HPDE6-E6E7 (cell line): ENCODE results near the gene PLXND1.

ENCODE experiments used
- DNase-seq: peaks from one replicate; pipeline ENCODE4 v3.0.0; 2011; ENCODE audit warnings: missing footprints; ENCODE audit errors: extremely low spot score

Gene PLXND1

DNA sequence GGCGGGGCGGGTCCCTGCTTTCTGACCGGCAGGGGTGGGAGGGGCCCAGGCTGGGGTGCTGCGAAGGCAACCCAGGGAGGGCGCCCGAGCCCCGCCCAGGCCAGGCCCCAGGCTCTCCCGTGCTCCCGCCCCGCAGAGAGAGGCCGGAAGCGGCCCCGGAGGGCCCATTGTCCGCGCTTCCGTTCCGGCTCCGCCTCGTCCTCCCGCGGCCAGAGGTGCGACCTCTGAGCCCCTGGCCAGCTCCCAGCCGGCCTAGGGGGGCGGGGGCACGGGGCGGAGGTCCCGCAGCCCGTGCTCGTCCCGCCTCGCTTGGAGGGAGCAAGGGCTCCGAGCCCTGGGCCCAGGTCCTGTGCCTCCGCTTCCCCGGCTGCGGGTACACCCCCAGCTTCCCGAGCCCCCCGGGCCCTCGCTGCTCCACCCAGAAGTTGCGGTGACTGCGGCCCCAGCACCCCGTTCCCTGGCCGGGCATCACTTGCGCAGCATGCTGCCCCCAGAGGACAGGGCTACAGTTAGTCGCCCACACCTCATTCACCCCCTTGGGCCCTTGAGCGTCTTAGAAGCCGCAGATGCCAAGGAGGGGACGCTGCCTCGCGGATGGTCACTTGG is 20.4 kb upstream of the PLXND1 start:
- DNase-seq: peak; percentile 88

GRCh38 chr3:129625072-129625874 is 18.8 kb upstream of the PLXND1 start:
- no peak for DNase-seq

DNA sequence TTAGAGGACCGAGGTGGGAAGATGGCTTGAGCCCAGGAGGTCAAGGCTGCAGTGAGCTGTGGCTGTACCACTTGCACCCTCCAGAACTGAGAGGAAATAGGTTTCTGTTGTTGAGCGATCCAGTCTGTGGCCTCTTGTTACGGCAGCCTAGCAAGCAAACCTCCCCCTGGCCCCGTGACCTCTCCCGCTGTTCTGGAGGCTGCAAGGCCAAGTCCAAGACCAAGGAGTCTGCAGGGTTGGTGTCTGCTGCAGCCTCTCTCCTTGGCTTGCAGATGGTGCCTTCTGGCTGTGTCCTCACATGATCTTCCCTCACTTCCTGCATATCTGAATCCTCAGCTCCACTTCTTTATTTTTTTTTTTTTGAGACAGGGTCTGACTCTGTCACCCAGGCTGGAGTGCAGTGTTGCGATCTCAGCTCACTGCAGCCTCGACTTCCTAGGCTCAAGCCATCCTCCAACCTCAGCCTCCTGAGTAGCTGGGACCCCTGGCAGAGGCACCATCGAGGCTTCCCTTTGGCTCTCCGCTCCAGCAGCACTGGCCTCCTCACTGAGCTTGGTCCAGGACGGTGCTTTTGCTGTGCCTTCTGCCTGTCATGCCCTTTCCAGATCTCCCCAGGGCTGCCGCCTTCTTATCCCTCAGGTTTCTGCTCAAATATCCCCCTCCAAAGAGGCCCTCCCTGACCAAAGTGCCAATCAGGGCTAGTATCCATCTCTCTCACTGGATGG is 18.0 kb upstream of the PLXND1 start:
- no peak for DNase-seq

DNA sequence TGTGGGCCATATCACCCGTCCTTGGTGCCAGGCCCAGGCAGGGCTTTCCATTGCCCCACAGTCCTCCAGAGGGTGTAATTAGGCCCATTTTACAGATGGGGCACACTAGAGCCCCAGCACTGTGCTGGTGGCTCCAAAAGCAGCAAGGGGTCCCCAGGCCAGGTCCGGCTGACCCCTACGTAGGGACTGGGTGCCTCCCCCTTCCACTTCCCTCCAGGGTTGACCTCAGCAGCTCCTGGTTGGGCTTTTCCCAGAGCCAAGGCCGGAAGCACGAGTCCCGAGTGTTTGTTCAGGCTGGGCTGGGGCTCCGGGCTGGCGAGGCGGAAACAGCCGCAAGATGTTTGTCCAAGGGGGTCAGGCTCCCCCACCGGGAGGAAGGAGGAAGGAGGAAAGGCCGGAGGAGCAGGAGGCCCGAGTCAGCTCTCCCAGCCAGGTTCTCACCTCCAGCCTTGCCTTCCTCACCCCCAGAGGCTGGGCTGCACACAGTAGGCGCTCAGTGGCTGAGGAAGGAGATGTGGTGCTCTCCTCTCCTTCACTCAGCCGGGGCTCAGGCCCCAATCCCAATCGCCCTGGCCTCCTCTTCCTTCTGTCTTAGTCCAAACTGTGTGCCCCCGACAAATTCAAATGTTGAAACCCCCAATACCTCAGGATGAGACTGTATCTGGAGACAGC is 17.1 kb upstream of the PLXND1 start:
- DNase-seq: no peak

- DNase-seq: no peak
Measured at GRCh38 chr3:129622933-129623332, 16.5 kb upstream of the PLXND1 start.

DNA sequence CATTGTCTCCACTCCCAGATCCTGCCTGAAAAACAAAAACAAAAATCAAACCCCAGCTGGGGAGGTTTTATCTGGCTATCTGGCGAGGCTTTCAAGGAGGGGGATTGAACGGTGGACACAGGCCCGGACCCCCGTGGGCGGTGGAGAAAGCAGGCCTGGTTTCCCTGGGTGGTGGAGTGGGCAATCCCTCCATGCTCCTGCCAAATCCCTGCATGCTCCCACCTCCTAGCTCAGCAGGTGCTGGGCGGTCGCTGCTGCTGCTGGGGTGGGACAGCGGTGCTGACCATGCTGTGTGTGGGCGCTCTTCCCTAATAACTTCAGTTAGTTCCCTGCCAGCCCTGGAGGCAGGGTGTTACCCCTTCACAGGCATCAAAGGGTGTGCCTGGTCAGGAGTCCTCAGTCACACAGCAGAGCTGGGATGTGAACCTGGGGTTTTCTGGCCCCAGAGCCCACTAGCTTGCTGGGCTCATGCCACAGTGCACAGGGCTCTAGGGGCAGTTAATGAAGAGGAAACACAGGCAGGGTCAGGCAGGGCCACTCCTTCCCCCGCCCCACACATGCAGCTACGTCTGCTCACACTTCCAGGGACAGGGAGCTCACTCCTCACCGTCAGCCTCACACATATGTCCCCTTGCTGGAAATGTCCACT is 15.9 kb upstream of the PLXND1 start:
- no peak for DNase-seq

GRCh38 chr3:129621626-129622225 is 15.2 kb upstream of the PLXND1 start:
- DNase-seq: no peak

- no peak for DNase-seq
Measured at GRCh38 chr3:129620828-129621559, 14.5 kb upstream of the PLXND1 start.

DNA sequence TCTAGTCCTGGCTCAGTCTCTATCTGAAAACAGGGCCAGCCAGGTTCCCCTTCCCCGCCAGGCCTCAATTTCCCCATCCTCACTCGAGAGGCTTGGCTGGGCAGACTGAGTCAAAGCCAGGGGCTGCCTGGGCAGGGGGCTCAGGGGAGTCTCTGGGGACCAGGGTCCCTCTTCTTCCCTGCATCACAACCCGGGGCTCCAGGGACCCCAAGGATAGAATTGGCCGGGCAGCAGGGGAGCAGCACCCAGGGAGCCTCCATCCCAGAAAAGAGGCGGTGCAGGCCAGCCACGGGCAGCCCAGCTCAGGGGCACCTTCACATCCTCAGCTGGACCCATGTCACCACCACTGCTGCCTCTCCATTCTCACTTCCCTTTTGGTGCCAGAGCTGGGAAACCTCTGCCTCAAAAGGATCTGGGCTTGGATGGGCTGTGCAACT is 13.3 kb upstream of the PLXND1 start:
- DNase-seq: no peak

DNA sequence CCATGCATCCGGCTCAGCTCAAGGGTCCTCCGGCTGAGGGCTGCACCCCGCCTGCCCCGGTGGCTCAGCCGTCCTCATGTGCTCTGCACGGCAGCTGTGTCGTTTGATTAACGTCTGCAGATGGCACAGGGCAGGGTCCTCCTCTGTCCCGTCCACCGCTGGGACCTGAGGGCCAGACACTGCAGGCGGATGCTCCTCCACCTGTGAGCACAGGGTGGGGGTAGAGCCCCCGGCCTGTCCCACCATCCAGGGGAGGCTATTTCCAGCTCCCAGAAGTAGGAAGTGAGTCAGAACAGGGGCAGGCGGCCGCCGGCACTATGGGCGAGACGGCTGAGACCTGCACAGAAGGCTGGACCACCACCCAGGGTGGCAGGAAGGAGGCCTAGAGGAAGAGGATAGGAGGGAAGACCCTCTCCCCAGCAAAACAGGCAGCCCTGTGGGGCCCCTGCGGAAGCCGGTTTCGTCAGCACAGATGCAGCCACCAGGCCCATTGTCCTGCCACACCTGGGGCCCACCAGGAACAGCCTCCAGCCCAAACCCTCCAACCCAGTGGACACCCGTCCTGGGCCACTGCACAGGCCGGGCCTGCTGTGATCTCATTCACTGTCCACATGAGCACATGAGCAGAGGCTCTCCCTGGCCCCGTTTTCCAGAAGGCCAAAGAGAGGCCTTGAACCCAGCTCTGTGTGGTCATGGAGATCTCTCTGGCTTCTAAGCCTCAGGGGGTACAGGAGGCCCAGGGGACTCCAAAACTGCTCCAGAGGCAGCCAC is 12.6 kb upstream of the PLXND1 start:
- no peak for DNase-seq

GRCh38 chr3:129618186-129618820 is 11.8 kb upstream of the PLXND1 start:
- no peak for DNase-seq

- DNase-seq: no peak
Measured at GRCh38 chr3:129617381-129618185, 11.1 kb upstream of the PLXND1 start.

DNA sequence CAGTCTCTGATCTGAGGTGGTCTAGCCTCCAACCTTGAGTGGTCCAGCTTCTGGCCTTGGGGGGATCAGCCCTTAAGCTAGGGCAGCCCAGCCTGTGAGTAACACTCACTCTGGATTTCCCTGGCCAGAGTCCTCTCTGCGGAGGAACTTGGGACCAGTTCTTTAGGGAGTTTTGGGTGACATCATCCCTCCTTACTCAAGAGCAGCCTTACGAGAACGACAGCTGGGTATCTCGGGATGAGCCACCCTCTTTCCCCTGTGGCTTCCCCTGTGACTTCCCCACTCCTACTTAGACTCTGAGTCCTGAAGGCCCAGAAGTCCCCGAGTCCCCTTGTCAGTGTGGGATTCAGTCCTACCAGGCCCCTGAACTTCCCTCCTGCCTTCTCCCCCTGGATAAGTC is 10.2 kb upstream of the PLXND1 start:
- no peak for DNase-seq

DNA sequence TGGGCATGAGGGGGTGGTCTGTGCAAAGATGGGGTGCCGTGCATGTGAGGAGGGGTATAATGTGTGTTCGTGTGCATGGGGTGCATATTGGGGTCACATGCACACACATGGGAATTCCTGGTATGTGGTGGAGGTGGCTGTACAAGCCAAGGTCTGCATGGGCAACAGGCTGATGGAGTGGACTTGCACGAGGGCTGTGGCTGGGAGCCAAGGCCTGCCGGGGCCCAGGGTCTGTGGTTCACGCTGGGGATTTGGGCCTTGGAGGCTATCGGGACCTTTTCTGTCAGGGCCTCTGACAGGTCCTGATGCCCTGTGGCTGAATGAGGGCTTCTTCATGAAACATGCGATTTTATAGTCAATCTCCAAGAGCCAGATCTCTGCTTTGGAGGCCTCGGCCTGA is 9.8 kb upstream of the PLXND1 start:
- no peak for DNase-seq

- no peak for DNase-seq
Measured at GRCh38 chr3:129615751-129616281, 9.3 kb upstream of the PLXND1 start.

GRCh38 chr3:129614927-129615363 is 8.5 kb upstream of the PLXND1 start:
- no peak for DNase-seq

DNA sequence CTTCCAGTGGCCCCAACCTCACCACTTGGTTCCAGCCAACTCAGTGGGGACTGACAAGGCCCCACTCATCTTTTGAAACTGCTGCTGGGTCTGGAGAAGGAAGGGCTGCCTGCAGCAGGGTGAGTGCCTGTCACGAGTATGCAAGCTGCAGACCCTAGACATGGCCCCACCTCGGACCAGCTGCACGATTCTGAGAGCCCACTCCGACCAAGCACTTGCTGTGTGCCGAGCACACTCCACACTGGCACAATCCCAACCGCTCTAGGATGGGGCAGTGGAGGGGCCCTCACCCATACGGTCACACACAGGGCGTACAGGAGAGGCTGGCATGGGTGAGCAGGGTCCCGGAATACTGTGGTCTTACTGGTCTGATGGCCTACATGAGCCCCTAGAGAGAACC is 8.0 kb upstream of the PLXND1 start:
- no peak for DNase-seq

DNA sequence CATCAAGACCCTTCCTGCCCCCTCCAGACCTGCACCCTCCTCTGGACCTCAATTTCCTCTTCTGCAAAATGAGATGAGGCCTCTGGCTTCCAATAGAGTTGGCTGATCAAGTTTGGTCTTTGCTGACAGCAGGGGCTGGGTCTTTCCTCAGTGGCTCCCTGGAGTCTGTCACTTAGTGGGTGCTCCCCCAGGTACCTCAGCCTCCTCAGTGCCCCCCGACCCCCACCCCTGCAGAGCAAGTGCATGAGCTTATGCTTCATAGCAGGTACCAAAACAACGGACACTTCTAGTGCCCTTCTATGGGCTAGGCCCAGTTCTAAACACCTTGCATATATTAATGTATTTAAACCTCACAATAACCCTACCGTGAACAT is 6.9 kb upstream of the PLXND1 start:
- no peak for DNase-seq
